Inflammatory macrophage treated with lipopolysaccharide for 1 hour (primary cell): Measurements from ENCODE around the gene RAD51B.
"Not testable (repeated sequence)": the region's sequence is repeated elsewhere in the genome, so short reads cannot be mapped to it uniquely, and the experiment has no call there.

ENCODE experiments used
- DNase-seq, 2 donors: peaks; one replicate each; pipeline ENCODE4 v3.0.0-alpha.2; 2020 to 2022

Gene RAD51B

DNA sequence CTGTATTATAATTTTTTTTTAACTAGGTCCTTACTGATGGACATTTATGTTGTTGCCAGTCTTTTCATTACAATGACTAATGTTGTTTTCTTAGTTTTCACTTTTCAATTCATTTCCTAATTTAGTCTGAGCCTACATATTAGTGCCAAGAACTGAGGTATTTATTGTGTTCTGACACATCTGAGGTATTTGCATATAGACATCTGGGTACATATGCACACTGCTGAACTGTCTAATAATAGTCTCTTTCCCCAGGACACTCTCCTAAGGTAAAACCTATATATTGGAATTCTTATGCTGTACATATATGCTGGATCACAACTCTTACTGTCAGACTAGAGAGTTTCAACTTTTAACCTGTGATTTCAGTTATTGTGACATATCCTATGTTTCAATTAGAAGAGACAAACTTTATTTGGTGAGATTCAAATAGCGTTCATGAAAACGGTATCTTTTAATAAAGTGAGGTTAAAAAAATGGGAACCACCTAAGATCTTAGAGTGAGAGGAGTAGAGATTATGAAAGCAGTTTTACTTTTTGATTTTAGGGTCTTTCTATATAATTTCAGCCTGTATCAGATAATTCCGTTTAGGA, 263.2 kb downstream of the RAD51B start:
- no peak for DNase-seq

DNA sequence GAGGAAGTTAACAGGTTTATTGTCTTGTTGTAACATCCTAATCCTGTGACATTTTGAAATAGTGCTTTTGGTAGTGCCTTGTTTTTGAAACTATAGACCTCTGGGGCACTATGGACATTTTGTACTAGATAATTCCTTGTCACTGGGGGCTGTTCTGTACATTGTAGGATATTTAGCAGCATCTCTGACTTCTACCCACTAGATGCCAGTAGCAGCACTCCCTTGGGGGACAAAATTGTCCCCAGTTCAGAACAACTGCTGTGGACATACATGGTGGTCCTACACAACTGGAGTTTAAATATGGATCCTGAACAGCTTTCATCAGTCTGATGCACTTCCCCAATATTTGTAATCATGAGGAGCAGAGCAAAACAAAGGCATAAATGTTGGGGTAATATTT, 264.7 kb downstream of the RAD51B start:
- no peak for DNase-seq

DNA sequence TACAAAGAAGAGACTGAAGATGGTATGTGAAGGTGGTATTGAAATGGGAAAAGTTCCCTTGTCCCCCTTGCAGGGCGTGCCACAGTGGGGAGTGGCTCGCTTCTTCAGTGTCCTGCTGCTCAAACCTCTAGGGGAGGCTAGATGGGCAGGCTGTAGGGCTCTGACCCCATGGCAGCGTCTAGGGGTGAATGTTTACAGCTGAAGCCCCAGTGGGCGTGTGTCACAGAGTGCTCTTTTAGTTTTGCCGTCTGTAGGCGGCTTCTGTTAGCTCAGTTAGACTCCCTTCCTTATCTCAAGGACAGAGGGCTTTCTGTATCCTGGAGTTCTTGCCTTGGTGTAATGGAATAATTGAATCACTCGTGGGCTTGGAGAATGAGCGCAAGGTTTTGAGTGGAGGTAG, 266.2 kb downstream of the RAD51B start:
- DNase-seq: no peak

DNA sequence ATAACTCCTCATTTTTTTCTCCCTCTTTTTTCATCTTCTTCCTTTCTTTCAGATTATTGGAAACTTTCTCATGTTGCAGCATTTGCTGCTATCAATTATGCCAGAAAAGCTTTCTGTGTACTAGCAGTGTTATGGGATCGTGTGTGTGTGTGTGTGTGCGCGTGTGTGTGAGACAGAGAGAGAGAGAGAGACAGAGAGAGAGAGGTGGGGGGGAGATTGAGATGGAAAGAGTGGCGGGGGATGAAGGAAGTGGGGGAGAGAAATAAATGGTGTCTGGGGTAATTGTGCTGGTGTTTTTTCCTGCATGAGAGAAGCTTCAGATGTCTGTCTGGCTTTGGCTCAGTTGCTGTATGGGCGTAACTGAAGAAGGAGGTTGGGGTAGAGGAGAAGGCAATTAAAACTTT, 268.9 kb downstream of the RAD51B start:
- no peak for DNase-seq

DNA sequence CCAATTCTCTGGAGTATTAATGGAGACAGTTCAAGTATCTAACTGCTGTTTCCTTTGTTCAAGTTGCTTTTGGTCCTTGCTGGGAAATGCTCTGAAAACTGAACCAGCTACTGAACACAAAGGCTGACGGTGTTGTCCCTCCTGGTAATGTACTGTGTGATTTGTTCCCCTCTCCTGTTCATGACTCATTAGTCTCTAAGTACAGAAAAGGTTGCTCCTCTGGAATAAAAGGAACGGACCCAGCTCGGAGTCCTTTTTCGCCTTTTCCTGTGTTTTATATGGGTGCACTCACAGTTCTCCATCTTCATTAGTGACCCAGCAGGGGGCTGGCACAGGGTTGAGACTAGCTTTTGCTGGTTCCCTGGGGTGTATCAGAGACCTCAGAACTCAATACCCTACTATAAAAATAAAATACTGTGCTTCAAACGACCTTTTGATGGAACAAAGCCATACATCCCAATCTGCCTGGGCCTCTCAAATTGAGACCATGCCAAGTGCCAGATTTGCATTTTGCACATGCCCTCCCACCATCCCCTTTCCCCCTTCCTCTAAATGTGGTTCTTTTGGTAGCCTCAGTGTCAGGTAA, 269.7 kb downstream of the RAD51B start:
- DNase-seq: no peak

DNA sequence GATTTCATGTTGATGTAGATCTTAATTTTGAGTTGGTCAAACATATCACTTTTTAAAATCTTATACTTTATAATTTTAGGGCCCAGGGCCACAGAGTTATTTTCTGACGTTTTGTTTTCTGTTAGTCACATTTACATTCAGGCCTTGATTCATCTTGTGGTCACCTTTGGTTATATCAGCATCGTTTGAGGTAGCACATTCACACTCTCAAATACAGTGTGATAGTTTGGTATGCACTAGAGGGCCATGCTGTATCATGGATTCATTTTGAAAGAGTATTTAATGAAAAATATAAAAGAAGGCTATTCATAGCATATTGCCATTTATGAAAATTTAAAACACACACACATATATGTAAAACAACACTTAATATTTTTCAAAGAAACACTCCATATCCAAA, 274.6 kb downstream of the RAD51B start:
- no peak for DNase-seq

DNA sequence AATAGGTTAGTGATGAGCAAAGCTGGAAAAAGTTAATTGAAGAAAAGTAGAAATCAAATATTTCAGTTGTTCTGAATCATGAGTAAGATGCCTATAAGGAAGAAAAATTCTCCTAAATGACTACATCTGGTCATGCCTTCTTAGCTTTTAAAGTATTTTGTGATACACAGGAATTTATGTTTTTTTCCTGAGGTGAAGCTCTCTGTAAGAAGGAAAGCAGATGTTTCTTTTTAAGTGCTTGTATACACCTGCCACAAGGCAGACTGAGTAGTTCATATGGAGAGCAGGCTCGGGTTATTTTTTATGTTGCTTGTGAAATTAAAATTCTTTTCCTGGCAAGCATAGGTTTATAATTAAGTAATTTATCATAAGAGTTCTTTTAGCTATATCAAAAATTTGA, 275.2 kb downstream of the RAD51B start:
- no peak for DNase-seq

DNA sequence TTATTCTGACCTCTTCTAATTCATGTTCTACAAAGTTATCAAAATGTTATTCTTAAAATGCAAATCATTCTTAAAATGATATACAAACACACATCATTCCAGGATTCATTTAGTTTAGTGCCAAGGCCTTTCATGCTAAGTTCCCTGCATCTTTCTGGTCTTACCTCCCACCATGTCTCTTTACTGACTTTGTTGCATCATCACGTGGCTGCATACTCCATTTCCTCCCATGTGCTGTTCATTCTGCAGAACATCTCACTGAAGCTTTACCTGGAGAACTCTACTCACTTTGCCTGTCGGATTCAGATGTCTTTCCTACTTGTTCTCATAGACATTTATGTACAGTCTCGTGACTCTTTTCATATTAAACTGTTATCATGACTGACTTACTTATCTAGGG, 278.1 kb downstream of the RAD51B start:
- DNase-seq: no peak

DNA sequence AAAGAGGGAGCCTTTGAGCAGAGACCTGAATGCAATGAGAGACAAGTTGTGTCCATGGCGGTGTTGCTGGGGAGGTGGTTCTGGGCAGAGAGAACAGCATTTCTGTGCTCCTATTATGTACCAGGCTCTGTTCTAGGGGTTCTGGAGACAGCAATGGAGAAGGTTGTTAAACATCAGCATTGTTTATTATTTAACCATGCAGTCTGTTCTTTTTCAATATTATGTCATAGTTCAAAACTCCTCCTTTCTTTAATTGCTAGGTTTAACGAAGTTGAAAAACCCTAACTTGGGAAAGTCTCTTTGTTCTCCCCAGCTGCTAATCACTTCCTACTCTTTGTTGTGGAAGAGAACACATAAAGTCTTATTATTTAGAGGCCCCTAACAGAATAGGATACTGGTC, 279.3 kb downstream of the RAD51B start:
- DNase-seq: no peak

DNA sequence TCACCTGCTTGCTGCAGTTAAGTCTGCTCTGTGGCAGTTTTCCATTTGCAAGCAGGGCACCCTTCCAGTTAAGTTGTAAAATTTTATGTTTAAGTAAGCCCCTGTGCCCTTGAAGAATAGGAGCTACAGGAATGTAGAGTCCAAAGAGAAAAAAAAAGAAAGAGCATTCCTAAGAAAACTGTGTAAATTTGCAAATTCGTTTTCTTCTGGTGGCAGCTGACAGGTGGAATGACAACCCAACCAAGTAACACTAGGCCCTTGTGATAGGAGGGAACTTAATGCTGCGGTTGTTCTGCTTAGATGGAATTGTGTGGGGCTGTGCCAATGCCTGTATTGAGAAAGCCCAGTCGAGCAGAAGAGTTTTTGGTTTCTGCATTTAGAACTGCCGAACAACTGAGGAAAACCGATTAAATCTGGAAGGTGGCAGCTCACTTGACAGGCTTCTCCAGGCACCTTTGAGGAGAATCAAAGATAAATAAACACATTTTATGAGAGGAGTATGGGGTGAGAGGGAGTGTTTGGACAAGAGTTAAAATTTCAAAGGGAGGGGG, 280.0 kb downstream of the RAD51B start:
- DNase-seq: no peak

DNA sequence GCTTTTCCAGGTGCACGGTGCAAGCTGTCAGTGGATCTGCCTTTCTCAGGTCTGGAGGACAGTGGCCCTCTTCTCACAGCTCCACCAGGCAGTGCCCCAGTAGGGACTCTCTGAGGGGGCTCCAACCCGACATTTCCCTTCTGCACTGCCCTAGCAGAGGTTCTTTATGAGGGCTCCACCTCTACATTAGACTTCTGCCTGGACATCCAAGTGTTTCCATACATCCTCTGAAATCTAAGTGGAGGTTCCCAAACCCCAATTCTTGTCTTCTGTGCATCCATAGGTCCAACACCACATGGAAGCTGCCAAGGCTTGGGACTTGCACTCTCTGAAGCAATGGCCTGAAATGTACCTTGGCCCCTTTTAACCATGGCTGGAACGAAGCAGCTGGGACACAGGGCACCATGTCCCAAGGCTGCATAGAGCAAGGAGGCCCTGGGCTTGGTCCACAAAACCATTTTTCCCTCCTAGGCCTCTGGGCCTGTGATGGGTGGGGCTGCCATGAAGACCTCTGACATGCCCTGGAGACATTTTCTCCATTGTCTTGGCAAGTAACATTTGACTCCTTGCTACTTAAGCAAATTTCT, 282.2 kb downstream of the RAD51B start:
- not testable (repeated sequence) for DNase-seq

DNA sequence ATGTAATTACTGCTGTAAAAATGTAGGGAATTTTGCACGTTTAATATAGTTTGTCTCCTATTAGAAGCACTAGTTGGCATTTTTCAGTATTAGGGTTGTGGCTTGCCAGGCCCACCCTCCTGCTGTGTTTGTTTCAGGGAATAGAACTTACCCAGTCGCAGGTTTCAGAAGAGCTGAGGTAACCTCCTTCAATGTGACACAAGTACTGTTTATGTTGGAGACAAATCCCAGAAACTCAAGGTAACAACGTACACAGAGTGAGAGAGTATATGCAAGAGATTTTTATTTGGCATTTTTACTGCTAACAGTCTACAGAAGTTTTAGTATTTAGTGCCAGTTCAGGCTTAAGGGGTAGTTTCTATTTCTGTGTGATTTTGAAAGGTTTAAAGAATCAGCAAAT, 284.3 kb downstream of the RAD51B start:
- DNase-seq: no peak

DNA sequence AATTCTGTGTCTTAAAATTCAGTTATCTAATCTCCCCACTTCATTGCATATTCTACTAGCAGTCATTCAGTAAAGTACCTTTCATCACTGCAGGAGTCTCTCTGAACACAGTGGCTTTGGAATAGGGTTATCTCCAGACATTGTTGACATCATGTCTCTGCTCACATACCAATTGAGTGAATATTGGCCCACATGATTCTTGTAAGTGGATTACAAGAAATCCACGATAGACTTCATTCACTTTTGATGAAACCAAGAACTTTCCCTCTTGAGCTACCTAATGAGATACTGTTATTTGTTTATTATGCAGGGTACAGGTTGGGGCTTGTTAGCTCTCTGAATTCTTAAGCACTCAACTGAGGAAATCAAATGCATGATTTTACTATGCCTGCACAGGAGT, 284.9 kb downstream of the RAD51B start:
- no peak for DNase-seq

DNA sequence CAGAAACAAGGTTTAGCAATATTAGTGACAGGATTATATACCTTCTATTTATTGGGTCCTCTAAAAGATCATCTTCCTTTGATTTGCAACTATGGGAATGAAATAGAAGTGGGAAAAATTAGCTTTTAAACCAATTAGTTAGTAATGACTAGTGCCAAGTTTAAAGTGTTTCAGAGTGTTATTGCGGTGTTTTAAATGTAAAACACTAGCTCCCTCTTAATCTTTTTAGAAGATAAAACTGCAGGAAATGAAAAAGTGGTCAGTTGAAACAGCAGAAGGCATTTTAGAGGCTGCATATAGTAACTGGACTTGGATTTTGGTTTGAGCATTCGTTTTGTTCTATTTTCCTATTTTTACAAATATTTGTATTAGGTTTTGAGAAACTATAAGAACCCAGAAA, 286.2 kb downstream of the RAD51B start:
- DNase-seq: no peak

DNA sequence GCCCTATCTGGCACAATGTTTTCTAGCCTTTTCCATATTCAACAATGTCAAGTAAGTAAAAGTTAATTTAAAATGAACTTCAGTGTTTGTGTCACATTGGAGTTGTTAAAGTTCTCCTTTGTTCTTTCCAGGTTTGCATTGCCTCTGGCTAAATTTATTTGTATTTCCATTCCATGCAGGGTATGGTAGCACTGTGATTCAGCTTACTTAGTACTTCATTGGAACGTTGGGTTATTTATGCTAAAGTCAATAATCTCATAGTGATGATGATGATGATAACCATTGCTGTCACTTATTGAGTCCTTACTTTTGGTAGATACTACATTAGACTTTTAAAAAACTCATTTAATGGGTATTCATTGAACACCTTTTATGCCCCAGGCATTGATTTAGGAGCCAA, 286.9 kb downstream of the RAD51B start:
- DNase-seq: no peak

DNA sequence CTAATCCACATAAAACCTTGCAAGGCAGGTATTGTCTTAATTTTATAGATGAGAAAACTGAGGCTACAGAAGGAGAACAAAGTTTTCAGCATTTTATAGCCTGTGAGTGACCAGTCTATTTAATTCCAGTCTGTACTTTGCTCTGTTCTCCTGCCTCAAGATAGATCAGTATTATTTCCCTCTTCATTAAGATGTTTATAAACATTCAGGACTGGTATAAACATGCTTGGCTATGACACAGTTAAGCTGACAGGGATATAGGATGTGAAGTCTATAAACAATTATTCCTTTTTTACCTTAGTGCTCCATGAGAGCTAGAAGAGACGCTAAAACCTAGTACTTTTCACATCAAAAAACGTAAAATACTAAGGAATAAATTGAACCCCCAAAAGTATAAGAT, 287.3 kb downstream of the RAD51B start:
- no peak for DNase-seq

DNA sequence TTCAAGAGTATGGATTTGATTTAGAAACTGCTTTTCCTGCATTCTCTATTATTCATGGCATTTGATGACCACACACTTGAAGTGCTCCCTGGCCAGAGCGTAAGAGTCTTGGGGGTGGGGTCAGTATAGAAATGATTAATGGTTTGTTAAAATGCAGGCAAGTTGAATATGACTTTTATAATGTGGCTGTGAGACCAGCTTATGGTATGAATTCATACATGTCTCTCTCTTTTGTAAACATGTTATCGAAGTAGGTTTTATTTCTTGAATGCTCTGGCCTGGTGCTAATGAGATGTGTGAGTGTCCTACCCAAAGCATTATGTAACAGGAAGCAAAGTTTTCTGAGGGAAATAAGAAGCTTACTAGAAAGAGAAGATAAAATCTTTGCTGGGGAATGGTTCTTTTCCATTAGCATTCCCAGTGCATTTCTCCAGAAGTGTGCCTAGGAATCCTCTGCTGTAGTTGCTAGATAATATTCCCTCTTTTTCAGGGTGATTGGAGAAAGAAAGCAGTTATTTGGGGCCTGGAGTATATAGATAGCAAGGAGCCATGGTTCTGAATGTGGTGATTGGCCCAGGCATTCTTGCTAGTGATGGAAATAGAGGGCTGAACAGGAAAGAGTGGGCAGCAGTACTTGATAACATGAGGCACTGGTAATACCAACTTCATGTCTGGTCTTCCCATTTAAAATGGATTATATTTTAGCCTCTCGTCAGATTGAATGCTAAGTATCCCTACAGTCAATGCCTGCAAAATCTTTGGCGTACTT, 289.7 kb downstream of the RAD51B start:
- DNase-seq: no peak

DNA sequence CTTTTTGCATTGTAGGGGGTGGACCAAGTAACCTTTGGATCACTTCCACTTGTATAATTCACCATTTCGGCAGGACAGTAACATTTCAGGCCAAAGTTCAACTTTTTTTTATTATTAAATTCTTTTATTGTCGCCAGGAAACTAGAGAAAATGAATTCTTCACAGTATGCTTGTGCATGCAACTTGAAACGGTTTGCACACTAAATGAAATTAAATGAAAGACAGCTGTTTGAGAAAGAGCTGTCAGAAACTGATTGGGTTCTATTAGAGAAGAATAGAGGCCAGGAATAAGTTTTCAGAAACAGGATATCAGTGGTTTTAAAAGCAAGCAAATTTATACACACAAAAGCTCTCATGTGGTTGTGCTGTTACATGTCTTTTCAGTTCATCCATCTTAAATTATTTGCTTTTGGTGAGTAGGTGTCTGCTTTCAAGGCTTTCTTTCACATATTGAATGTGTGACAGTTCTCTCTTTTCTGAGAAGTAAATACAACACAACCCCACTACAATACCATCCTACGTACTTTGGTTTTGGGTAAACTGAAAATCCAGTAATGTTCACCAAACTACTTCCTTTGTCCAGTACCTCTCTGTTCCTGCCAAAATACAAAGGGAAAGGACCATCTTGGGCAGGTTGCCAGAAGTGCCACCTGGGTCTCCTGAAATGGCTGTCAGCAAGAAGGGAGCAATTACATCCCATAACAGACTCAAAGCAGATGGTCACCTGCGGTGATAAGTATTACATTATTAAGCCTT, 291.7 kb downstream of the RAD51B start:
- DNase-seq: no peak

DNA sequence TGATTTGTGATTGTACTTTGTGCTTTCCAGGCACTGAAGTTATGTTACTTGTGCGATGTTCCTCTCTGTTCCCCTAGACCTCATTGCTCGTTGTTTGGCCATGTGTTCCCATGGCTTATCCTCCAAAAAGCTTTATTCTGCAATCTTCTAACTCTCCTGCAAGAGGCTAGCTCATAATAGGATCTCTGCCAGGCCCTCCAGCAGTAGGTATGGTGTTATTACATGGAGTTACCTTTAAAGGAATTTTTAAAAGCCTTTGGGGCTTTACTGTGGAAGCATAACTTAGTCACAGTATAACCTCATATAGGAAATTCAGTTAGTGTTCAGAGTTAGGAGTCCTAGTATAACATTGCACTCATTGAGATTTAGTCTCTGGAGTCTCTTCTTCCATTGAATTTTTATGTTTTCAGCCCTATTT, 292.3 kb downstream of the RAD51B start:
- DNase-seq: no peak

DNA sequence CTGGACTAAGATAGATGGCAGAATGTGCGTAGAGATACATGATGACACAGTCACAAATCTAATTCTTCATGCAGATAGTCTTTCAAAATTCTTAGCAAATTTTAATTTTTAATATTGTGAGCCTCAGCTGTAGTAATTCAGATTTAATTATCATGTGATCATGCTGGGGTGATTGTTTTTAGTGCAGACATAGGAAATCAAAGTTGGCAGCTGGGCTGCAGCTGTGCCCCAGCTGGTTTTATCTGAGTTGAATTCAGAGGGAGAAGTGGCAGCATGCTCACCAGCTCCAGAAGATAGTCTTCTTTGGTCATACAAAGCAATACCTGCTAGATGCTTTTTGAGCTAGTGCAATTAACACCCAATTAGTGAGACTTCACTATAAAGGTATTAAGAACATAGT, 292.9 kb downstream of the RAD51B start:
- DNase-seq: no peak

DNA sequence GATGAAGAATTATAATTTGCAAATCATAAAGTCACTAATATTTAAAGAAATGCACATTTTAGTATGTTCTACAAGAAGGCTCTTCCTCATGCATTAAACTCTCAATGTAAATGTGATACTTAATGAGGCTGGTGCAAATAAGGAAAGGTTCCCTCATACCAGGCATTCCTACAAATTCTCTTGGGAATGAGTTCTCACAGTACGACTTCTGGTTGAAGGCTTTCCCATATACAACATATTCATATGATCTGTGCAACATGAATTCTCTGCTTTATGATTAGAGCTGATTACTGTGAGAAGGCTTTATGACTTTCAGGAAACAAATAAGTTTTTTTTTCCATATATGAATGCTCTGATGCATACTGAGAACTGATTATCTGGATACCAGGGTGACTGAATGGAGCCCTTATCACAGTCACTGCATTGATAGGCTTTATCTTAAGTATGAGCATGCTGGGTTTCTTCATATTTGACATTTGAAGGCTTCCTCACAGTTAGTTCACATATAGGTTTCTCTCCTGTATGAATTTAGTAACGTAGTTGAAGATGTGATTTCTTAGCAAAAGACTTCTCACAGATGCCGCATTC, 293.9 kb downstream of the RAD51B start:
- DNase-seq: no peak

DNA sequence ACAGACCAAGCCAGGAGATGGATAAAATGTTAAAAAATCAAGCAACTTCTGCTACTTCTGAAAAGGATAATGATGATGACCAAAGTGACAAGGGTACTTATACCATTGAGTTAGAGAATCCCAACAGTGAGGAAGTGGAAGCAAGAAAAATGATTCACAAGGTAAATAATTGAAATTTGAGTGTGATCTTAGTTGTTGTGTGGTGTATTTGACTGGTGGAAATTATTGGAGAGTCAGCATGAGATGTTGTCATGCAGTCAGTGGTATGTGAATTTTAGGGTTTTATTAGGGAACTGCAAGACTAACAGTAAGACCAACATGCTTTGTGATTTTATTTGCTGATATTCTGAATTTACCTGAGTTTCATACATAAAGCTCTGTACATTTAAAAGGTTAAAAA, 296.4 kb downstream of the RAD51B start:
- not testable (repeated sequence) for DNase-seq

DNA sequence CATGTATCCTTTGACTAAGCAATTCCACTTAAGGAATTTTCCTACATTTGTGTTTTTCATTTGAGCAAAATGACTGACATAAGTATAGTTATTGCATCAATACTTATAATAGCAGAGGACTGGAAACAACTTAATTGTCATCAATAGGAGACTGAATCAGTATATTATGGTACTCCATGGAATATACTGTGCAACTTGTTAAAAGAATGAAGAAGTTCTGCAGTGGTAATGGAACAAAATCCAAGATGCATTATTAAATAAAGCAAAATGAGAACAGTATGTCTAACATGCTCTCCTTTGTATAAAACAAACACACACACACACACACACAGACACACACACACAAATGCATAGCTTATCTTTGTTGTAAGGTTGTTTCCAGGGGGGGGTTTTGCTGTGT, 303.1 kb downstream of the RAD51B start:
- DNase-seq: no peak
